Endodermal cell (in vitro differentiated cells): ENCODE results near the gene DNAJB13. TPM values are rescaled to one million over a fixed set of nuclear protein-coding genes. Genes with fewer than 3 reads are reported as not detected.
"Not testable (repeated sequence)": the region's sequence is repeated elsewhere in the genome, so short reads cannot be mapped to it uniquely, and the experiment has no call there.

Source experiments
- DNase-seq: peaks from one replicate; pipeline ENCODE4 v3.0.0-alpha.2; 2017
- H3K27ac ChIP-seq: 2 replicates; pipeline ENCODE4 v1.5.1; 2013; ENCODE audit warnings: mild to moderate bottlenecking, low read depth, low read length, moderate library complexity
- H3K27me3 ChIP-seq: 2 replicates; pipeline ENCODE4 v1.6.1; 2013; ENCODE audit warnings: mild to moderate bottlenecking, low read length, moderate library complexity; ENCODE audit not compliant: insufficient read depth, control insufficient read depth, poor library complexity, severe bottlenecking
- H3K36me3 ChIP-seq: 2 replicates; pipeline ENCODE4 v1.7.0; 2013; ENCODE audit warnings: mild to moderate bottlenecking, low read length, moderate library complexity; ENCODE audit not compliant: control insufficient read depth, insufficient read depth
- H3K4me1 ChIP-seq: one replicate; pipeline ENCODE4 v1.7.0; 2013; ENCODE audit warnings: low read length; ENCODE audit not compliant: control insufficient read depth, insufficient read depth
- H3K4me3 ChIP-seq: 2 replicates; pipeline ENCODE4 v1.5.1; 2013; ENCODE audit warnings: mild to moderate bottlenecking, low read length, moderate library complexity
- H3K9ac ChIP-seq: 2 replicates; pipeline ENCODE4 v1.6.1; 2013; ENCODE audit warnings: mild to moderate bottlenecking, low read length, moderate library complexity; ENCODE audit not compliant: poor library complexity, severe bottlenecking; ENCODE audit errors: extremely low read depth
- H3K9me3 ChIP-seq: 2 replicates; pipeline ENCODE4 v1.6.1; 2013; ENCODE audit warnings: mild to moderate bottlenecking, low read length, moderate library complexity; ENCODE audit not compliant: control insufficient read depth
- H3K27ac Mint-ChIP-seq: 2 replicates; pipeline ENCODE4 v1.8.0; 2020; ENCODE audit warnings: mixed read lengths
- H3K27me3 Mint-ChIP-seq: 2 replicates; pipeline ENCODE4 v1.8.0; 2021; ENCODE audit warnings: mild to moderate bottlenecking, mixed read lengths; ENCODE audit not compliant: insufficient read depth
- H3K36me3 Mint-ChIP-seq: 2 replicates; pipeline ENCODE4 v1.8.0; 2020; ENCODE audit warnings: low read depth, mixed read lengths
- H3K4me1 Mint-ChIP-seq: 2 replicates; pipeline ENCODE4 v1.8.0; 2020; ENCODE audit warnings: mixed read lengths
- H3K4me3 Mint-ChIP-seq: 2 replicates; pipeline ENCODE4 v1.8.0; 2020; ENCODE audit warnings: mild to moderate bottlenecking, moderate library complexity, mixed read lengths
- H3K9me3 Mint-ChIP-seq: 2 replicates; pipeline ENCODE4 v1.8.0; 2020; ENCODE audit warnings: mild to moderate bottlenecking, mixed read lengths
- WGBS, 2 experiments: methylation state at CpG; one replicate each; pipeline versions ENCODE4 v1.1.5 to v1.1.7; 2013; ENCODE audit warnings: missing lambda C conversion rate in 2 of 2, mixed read lengths in 1 of 2; ENCODE audit not compliant: insufficient coverage in 1 of 2, insufficient read length in 1 of 2; 5-methylcytosine and 5-hydroxymethylcytosine counted together
- total RNA-seq, 2 donors: library from RNA; stranded (reverse); fragmentation: NEBNext Ultra II Directional in 1 of 2; extraction: Animal tissue kit (Norgen Biotek cat#: 25700) in 1 of 2; gene quantifications; 2 replicates in 1 of 2; 3 replicates in 1 of 2; pipeline ENCODE4 v1.2.1, GENCODE V29; 2021
- TF ChIP-seq, protein P1 (sequence below): fragments of 200-600 bp; sonication (generic); conservative IDR thresholded peaks from 2 replicates; pipeline ENCODE4 v1.5.0; 2021; ENCODE audit warnings: antibody characterized with exemption, mild to moderate bottlenecking

DNAJB13 gene
- total RNA-seq, 2 donors from 2014 or later = 0.44 to 1.2 TPM

DNA sequence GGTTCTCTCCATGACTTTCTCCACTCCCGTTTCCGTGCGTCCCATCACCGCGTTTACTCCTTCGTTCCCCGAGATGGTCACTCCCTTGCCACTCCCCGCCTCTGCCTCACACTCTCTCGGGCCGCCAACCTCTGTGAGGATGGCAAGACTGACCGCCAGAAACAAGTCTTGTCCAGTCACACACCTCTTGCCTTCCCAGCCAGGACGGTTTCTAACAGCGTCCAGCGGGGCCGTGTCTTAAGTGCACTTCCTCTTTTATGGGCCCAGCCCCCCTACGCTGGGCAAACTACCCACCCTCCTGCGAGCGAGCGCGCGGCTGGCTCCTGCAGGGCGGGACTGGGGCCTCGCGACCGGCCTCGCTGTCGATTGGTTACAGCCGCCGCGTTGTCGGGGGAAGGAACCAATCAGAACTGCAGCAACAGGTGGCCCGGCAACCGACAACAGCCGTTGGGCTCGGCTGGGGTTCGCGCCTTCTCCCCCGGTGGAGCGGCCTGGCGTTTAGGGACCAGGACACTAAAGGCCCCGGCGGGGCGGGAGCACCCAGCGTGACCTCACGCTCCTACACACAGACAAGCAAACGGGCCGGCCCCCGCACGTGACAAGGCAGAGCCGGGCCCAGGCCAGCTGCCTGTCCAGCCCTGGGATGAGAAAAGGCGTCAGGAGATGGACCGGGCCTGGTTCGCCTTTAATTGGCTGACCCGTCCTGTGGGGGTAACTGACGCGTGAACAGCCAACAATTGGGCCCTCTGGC lies 32.3 kb downstream of the DNAJB13 start:
- peak overlapping the region; percentile 54 for H3K9ac ChIP-seq
- Mint-ChIP-seq H3K9me3 (no peaks in the 10 kb centered on the region), H3K27ac (peak overlapping the region; percentile 95), H3K4me1 (peaks cover 34% of the 10 kb centered on the region), H3K27me3 (peaks cover 5% of the 10 kb centered on the region), H3K4me3 (peak overlapping the region; percentile 96), H3K36me3 (peaks cover 33% of the 10 kb centered on the region)
- no peaks in the 10 kb centered on the region for H3K9me3 ChIP-seq
- peaks cover 29% of the 10 kb centered on the region for H3K36me3 ChIP-seq
- peaks cover 10% of the 10 kb centered on the region for H3K4me1 ChIP-seq
- peak; percentile 98 for DNase-seq
- H3K27me3 ChIP-seq = no peaks in the 10 kb centered on the region
- H3K27ac ChIP-seq = peak overlapping the region; percentile 77
- H3K4me3 ChIP-seq = peak overlapping the region; percentile 92
- TF ChIP-seq, protein P1, sequence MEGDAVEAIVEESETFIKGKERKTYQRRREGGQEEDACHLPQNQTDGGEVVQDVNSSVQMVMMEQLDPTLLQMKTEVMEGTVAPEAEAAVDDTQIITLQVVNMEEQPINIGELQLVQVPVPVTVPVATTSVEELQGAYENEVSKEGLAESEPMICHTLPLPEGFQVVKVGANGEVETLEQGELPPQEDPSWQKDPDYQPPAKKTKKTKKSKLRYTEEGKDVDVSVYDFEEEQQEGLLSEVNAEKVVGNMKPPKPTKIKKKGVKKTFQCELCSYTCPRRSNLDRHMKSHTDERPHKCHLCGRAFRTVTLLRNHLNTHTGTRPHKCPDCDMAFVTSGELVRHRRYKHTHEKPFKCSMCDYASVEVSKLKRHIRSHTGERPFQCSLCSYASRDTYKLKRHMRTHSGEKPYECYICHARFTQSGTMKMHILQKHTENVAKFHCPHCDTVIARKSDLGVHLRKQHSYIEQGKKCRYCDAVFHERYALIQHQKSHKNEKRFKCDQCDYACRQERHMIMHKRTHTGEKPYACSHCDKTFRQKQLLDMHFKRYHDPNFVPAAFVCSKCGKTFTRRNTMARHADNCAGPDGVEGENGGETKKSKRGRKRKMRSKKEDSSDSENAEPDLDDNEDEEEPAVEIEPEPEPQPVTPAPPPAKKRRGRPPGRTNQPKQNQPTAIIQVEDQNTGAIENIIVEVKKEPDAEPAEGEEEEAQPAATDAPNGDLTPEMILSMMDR = no peak
- WGBS, 2 experiments = 2 to 4% methylated on average over 25 to 56 of the region's 56 CpGs

DNA sequence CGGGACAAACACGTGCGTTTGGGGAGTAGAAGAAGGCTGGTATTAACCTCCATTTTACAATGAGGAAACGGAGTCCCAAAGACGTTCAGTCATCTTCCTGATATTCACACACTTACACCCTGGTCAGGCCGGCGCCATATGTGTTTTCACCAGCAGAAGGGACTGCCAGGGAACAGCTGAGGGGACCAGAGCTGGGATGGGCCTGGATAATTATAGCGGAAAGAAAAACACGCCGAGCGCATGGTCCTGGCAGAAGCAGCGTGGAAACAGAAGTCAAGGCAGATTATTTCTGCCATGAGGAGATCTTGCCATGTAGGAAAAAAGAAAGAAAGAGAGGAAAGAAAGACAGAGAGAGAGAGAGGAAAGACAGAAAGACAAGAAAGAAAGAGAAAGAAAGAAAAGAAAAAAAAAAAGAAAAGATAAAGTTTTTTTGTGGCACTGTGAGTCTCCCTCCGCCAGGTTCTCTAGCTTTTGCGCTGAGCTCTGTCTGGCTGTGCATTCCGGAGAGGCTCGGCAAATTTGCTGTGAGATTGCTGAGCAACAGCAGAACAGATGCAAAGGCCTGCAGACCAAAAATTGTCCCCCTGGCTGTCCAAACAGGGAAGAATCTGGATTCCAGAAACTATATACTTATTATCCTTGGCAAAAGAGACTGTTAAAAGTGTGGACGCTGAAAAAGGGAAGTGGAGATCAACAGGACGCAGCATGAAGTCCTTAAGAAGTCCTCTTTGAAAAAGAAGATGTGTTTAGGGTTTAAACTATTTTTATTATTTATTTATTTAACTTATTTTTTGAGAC lies 33.1 kb downstream of the DNAJB13 start:
- H3K9ac ChIP-seq = no peak overlapping the region
- WGBS, 2 experiments = 75 to 98% methylated on average over 12 to 18 of the region's 18 CpGs
- no peaks in the 10 kb centered on the region for H3K27me3 ChIP-seq
- H3K4me1 ChIP-seq = peaks cover 10% of the 10 kb centered on the region
- Mint-ChIP-seq H3K27ac (peak overlapping the region; percentile 95), H3K9me3 (no peaks in the 10 kb centered on the region), H3K36me3 (peaks cover 25% of the 10 kb centered on the region), H3K27me3 (peaks cover 5% of the 10 kb centered on the region), H3K4me1 (peaks cover 33% of the 10 kb centered on the region), H3K4me3 (peak overlapping the region; percentile 96)
- peak; percentile 39 for DNase-seq
- peak overlapping the region; percentile 69 for H3K27ac ChIP-seq
- peak overlapping the region; percentile 92 for H3K4me3 ChIP-seq
- H3K9me3 ChIP-seq = no peaks in the 10 kb centered on the region
- peaks cover 22% of the 10 kb centered on the region for H3K36me3 ChIP-seq
- TF ChIP-seq, protein P1 = no peak

DNA sequence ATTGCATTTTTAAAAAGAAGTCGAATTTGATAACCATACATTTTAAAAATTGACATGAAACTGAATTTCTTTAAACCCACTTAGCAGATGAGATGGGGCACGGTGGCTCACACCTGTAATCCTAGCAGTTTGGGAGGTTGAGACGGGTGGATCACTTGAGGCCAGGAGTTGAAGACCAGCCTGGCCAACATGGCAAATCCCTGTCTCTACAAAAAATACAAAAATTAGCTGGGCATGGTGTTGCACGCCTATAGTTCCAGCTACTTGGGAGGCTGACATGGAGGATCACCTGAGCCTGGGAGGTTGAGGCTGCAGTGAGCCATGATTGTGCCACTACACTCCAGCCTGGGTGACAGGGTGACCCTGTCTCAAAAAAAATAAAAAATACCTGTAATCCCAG lies 34.8 kb downstream of the DNAJB13 start:
- not testable (repeated sequence) for H3K36me3 Mint-ChIP-seq, H3K4me3 Mint-ChIP-seq, H3K9ac ChIP-seq, H3K27me3 ChIP-seq, H3K27ac Mint-ChIP-seq, H3K27ac ChIP-seq, H3K27me3 Mint-ChIP-seq, H3K9me3 Mint-ChIP-seq, H3K4me1 ChIP-seq, DNase-seq, H3K36me3 ChIP-seq, H3K9me3 ChIP-seq, H3K4me3 ChIP-seq
- WGBS, 2 experiments = 84 to 93% methylated on average over 3 to 4 of the region's 4 CpGs
- peaks cover 21% of the 10 kb centered on the region for H3K4me1 Mint-ChIP-seq
